COLO668 (cell line): Measurements from ENCODE around the gene CYLD.

Experiments
- DNase-seq: peaks from one replicate; lab custom pipeline; 2025; ENCODE audit not compliant: unreplicated experiment; lab: John Stamatoyannopoulos, UW

Gene CYLD

GRCh38 chr16:50737420-50737959, 4.4 kb upstream of the CYLD start:
- no peak for DNase-seq

- no peak for DNase-seq
Measured at GRCh38 chr16:50739031-50739430, 2.9 kb upstream of the CYLD start.

GRCh38 chr16:50740736-50741135, 1.1 kb upstream of the CYLD start:
- DNase-seq = no peak

- DNase-seq = no peak
Measured at GRCh38 chr16:50741225-50741780, 583 bp upstream of the CYLD start.

GRCh38 chr16:50742576-50743200, 802 bp downstream of the CYLD start:
- DNase-seq = peak; percentile 43

- no peak for DNase-seq
Measured at GRCh38 chr16:50743581-50744225, 1.8 kb downstream of the CYLD start.

GRCh38 chr16:50744881-50745280, 3.0 kb downstream of the CYLD start:
- no peak for DNase-seq

- no peak for DNase-seq
Measured at GRCh38 chr16:50745940-50746339, 4.1 kb downstream of the CYLD start.

GRCh38 chr16:50747207-50747956, 5.5 kb downstream of the CYLD start:
- no peak for DNase-seq

- DNase-seq = no peak
Measured at GRCh38 chr16:50751528-50751927, 9.6 kb downstream of the CYLD start.

GRCh38 chr16:50752471-50753235, 10.8 kb downstream of the CYLD start:
- no peak for DNase-seq

- no peak for DNase-seq
Measured at GRCh38 chr16:50756473-50756872, 14.6 kb downstream of the CYLD start.

GRCh38 chr16:50761267-50761666, 19.4 kb downstream of the CYLD start:
- DNase-seq = no peak

GRCh38 chr16:50762241-50762640, 20.4 kb downstream of the CYLD start:
- no peak for DNase-seq

GRCh38 chr16:50763211-50763610, 21.3 kb downstream of the CYLD start:
- DNase-seq = no peak

- DNase-seq = no peak
Measured at GRCh38 chr16:50765260-50765659, 23.4 kb downstream of the CYLD start.

- DNase-seq = no peak
Measured at GRCh38 chr16:50765861-50766260, 24.0 kb downstream of the CYLD start.

GRCh38 chr16:50767197-50767596, 25.3 kb downstream of the CYLD start:
- DNase-seq = no peak

GRCh38 chr16:50771366-50771765, 29.5 kb downstream of the CYLD start:
- DNase-seq = no peak

- DNase-seq = no peak
Measured at GRCh38 chr16:50774405-50774804, 32.5 kb downstream of the CYLD start.

GRCh38 chr16:50774960-50775359, 33.1 kb downstream of the CYLD start:
- DNase-seq = no peak
